Measurements from ENCODE around the gene PFDN6.

DNA sequence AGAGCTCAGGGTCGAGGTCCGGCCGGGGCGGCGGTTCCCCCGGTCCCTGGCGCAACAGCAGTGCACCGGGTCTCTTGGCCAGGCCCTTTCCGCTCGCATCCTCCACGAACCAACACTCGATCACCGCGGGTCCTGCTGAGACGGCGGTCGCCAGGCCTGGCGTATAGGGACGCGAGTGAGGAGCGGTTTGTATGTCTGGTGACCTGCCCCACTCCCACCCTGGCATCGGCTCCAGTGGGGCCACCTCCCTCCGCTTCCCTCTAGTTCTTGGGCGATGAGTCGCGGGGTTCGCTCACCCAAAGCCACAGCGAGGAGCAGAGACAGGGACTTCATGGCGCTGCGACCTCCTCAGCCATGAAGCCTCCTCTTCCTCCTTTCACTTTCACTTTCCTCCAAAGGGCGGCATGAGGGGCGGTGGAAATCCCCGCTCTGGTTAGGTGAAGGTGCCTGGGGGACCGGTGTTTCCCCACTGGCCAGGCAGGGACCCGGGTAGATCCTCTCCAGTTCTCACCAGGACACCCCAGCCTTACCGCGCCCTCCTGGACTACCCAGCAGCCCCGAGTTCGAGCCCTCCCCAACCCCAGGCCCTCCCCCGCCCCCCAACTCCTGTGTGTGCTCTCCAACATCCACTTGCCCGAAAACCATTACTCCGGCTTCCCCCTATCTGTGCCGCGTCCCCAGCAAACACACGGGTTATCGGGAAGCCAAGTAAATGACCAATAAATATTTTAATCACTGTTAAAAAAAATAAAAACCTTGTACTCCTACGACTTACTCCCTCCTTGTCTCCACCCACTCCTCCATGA lies 24.5 kb downstream of the PFDN6 start, which contains the start of gene TAPBP:
- TF ChIP-seq POLR2A (IDR thresholded peaks at IDR 0.05), result peak; percentile 76
- TF ChIP-seq, protein P1, sequence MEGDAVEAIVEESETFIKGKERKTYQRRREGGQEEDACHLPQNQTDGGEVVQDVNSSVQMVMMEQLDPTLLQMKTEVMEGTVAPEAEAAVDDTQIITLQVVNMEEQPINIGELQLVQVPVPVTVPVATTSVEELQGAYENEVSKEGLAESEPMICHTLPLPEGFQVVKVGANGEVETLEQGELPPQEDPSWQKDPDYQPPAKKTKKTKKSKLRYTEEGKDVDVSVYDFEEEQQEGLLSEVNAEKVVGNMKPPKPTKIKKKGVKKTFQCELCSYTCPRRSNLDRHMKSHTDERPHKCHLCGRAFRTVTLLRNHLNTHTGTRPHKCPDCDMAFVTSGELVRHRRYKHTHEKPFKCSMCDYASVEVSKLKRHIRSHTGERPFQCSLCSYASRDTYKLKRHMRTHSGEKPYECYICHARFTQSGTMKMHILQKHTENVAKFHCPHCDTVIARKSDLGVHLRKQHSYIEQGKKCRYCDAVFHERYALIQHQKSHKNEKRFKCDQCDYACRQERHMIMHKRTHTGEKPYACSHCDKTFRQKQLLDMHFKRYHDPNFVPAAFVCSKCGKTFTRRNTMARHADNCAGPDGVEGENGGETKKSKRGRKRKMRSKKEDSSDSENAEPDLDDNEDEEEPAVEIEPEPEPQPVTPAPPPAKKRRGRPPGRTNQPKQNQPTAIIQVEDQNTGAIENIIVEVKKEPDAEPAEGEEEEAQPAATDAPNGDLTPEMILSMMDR (IDR thresholded peaks at IDR 0.05), result no peak
